Measurements from ENCODE around the gene LHB. TPM values are rescaled to one million over a fixed set of nuclear protein-coding genes. Genes with fewer than 3 reads are reported as not detected.

Gene LHB
- total RNA-seq, 1 donor from 2014 or later: not detected

DNA sequence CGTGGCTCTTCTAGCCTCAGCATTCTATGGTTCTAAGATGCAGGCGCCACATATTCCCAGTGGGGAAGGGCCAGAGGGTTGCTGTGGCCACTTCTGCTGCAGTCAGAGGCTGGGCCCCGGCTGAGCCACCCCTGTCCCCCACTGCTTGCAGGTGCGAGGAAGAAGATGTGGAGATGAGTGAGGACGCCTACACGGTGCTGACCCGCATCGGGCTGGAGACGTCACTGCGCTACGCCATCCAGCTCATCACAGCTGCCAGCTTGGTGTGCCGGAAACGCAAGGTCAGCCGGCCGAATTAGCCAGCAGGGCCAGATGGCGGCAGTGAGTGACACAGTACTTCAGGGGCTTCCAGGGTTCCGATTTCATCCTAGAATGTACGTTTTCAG lies 2.0 kb downstream of the LHB start:
- DNase-seq (ENCODE audit: low spot score): no peak
- peaks cover 11% of the 10 kb centered on the region for H3K4me1 Mint-ChIP-seq (ENCODE audit: low read depth)
- peaks cover 35% of the 10 kb centered on the region for H3K36me3 Mint-ChIP-seq (ENCODE audit: low read depth)
- no peaks in the 10 kb centered on the region for H3K9me3 Mint-ChIP-seq
- peaks cover 8% of the 10 kb centered on the region for H3K27me3 Mint-ChIP-seq (ENCODE audit: low read depth)
- H3K4me3 Mint-ChIP-seq (ENCODE audit: low read depth): no peak overlapping the region
- intact Hi-C loops (cut with micrococcal nuclease): no loop called here
- no peak overlapping the region for H3K27ac Mint-ChIP-seq

DNA sequence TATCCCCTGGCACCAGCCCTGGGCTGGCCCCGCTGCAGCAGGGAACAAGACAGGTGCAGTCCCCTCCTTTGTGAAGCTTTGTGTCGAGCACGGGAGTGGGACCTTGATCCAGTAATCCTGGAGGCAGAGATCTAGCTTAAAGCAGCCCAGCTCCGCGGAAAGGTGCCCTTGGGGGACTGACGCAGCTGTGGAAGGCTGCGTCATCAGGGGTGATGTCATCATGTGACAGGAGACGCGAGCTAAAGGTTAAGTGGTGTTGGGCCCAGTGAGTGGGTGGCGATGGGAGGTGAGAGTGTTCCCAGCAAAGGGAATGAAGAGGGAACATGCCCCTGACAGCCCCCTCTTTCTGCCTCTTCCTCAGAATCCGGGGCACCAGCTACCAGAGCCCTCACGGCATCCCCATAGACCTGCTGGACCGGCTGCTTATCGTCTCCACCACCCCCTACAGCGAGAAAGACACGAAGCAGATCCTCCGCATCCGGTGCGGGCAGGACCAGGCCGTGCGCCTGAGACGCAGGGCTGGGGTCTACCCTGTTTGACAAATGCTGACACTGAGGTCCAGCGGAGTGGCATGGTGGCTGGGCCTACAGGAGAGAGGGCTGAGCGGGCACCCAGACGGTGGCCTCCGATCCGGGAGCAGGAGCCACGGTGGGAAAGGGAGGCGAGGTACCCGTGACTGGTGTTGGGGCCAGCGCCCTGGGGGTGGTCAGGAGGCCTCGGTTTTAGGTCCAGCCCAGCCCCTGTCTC lies 2.6 kb downstream of the LHB start:
- Mint-ChIP-seq H3K9me3 (no peaks in the 10 kb centered on the region), H3K36me3 (ENCODE audit: low read depth) (peaks cover 38% of the 10 kb centered on the region), H3K4me3 (ENCODE audit: low read depth) (no peak overlapping the region), H3K27ac (no peak overlapping the region), H3K4me1 (ENCODE audit: low read depth) (peaks cover 10% of the 10 kb centered on the region), H3K27me3 (ENCODE audit: low read depth) (peaks cover 7% of the 10 kb centered on the region)
- DNase-seq (ENCODE audit: low spot score): no peak
- intact Hi-C loops (cut with micrococcal nuclease): no loop called here

DNA sequence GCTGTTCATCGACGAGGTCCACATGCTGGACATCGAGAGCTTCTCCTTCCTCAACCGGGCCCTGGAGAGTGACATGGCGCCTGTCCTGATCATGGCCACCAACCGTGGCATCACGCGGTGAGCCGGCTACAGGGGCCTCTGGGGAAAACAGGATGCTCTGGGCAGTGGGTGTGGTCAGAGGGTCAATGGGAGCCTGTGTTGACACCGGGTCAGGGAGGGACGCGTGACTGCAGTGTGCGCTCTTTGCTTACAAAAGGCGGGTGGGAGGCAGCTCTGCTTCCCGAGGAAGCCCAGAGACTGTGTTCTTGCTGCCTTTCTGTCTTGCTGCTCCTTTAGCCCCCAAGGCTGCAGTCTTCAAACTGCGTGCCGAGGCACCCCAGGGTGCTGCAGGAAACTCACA lies 5.7 kb downstream of the LHB start:
- intact Hi-C loops (cut with micrococcal nuclease): no loop called here
- DNase-seq (ENCODE audit: low spot score): no peak
- H3K9me3 Mint-ChIP-seq: no peaks in the 10 kb centered on the region
- H3K4me1 Mint-ChIP-seq (ENCODE audit: low read depth): no peaks in the 10 kb centered on the region
- H3K36me3 Mint-ChIP-seq (ENCODE audit: low read depth): peaks cover 47% of the 10 kb centered on the region
- no peak overlapping the region for H3K27ac Mint-ChIP-seq
- H3K4me3 Mint-ChIP-seq (ENCODE audit: low read depth): no peak overlapping the region
- no peaks in the 10 kb centered on the region for H3K27me3 Mint-ChIP-seq (ENCODE audit: low read depth)

DNA sequence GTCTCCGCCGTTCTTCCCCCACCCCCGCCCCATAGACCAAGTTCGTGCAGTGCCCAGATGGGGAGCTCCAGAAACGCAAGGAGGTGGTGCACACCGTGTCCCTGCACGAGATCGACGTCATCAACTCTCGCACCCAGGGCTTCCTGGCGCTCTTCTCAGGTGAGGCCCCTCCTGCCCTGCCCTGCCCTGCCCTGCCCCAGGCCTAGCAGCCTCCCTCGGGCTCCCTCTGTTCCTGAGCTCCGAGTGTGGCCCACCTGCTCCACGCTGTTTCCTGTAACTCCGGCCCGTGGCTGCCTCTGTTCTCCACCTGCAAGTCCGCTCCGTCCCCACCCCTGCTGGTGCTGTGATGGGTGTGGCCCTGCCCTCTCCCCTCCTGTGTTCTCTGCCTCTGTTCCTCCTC lies 6.4 kb downstream of the LHB start:
- no peaks in the 10 kb centered on the region for H3K9me3 Mint-ChIP-seq
- H3K27me3 Mint-ChIP-seq (ENCODE audit: low read depth): no peaks in the 10 kb centered on the region
- H3K4me3 Mint-ChIP-seq (ENCODE audit: low read depth): no peak overlapping the region
- H3K27ac Mint-ChIP-seq: no peak overlapping the region
- H3K4me1 Mint-ChIP-seq (ENCODE audit: low read depth): no peaks in the 10 kb centered on the region
- intact Hi-C loops (cut with micrococcal nuclease): no loop called here
- peaks cover 49% of the 10 kb centered on the region for H3K36me3 Mint-ChIP-seq (ENCODE audit: low read depth)
- DNase-seq (ENCODE audit: low spot score): no peak

DNA sequence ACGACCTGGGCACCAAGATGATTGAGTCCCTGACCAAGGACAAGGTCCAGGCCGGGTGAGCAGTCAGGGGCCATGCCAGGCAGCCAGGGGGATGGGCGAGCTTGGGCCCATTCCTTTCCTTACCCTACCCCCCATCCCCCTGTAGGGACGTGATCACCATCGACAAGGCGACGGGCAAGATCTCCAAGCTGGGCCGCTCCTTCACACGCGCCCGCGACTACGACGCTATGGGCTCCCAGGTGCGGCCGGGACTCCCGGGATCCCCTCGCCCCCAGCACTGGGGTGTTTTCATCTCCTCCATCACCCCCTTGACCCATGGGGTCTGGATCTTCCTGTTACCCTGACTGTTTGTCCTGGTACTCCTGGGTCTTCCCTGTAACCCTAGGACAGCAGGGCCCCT lies 7.1 kb downstream of the LHB start:
- no peak for DNase-seq (ENCODE audit: low spot score)
- intact Hi-C loops (cut with micrococcal nuclease): no loop called here
- peaks cover 50% of the 10 kb centered on the region for H3K36me3 Mint-ChIP-seq (ENCODE audit: low read depth)
- no peak overlapping the region for H3K4me3 Mint-ChIP-seq (ENCODE audit: low read depth)
- no peaks in the 10 kb centered on the region for H3K4me1 Mint-ChIP-seq (ENCODE audit: low read depth)
- no peak overlapping the region for H3K27ac Mint-ChIP-seq
- H3K27me3 Mint-ChIP-seq (ENCODE audit: low read depth): no peaks in the 10 kb centered on the region
- H3K9me3 Mint-ChIP-seq: no peaks in the 10 kb centered on the region

DNA sequence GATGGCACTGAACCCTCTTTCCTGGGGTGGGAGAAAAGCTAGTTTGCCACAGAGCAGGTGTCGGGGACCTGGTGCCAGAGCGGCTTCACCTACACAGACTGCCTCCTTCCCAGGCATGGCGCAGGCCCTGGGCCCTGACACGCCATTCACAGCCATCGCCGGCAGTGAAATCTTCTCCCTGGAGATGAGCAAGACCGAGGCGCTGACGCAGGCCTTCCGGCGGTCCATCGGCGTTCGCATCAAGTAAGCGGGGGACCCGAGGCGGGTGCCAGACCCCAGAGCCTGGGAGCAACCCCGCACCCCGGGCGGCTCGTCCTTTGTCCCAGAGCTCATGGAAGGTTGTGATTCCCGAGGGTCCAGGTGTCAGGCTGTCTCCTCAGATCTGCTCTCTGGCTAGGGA lies 10.0 kb downstream of the LHB start:
- H3K27ac Mint-ChIP-seq: no peak overlapping the region
- H3K4me1 Mint-ChIP-seq (ENCODE audit: low read depth): no peaks in the 10 kb centered on the region
- no peak for DNase-seq (ENCODE audit: low spot score)
- intact Hi-C loops (cut with micrococcal nuclease): no loop called here
- H3K9me3 Mint-ChIP-seq: no peaks in the 10 kb centered on the region
- H3K27me3 Mint-ChIP-seq (ENCODE audit: low read depth): no peaks in the 10 kb centered on the region
- H3K36me3 Mint-ChIP-seq (ENCODE audit: low read depth): peaks cover 63% of the 10 kb centered on the region
- H3K4me3 Mint-ChIP-seq (ENCODE audit: low read depth): no peak overlapping the region

DNA sequence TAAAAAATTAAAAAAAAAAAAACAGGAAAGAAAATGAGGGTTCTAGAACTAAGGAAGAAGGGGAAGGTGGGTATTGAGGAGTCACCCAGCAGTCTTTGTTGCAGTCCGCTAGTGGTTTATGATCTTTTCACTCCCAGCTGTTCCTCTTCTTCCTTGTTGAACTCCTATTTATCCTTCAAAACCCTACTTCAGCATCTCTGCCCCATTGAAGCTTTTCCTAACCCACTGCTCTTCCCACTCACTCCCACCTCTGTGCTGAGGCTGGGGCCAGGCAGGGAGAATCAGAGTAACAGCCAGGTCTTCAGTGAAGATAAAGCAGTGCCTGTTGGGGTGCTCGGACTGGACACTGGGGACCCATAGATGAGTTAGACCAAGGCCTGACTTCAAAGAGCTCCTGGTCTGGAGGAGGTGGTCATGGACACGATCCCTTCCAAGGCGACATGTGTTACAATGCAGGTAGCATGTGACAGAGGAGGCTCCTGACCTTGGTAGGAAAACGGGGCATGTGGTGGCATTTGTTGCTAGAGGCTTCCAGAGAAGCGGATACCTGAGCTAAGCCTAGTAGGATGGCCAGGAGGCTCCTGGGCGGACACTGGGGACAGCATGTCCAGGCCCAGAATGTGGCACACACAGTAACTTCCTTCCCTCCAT lies 11.8 kb downstream of the LHB start:
- H3K4me3 Mint-ChIP-seq (ENCODE audit: low read depth): no peak overlapping the region
- H3K36me3 Mint-ChIP-seq (ENCODE audit: low read depth): peaks cover 52% of the 10 kb centered on the region
- no peaks in the 10 kb centered on the region for H3K27me3 Mint-ChIP-seq (ENCODE audit: low read depth)
- DNase-seq (ENCODE audit: low spot score): no peak
- intact Hi-C loops (cut with micrococcal nuclease): no loop called here
- no peak overlapping the region for H3K27ac Mint-ChIP-seq
- H3K9me3 Mint-ChIP-seq: no peaks in the 10 kb centered on the region
- no peaks in the 10 kb centered on the region for H3K4me1 Mint-ChIP-seq (ENCODE audit: low read depth)

DNA sequence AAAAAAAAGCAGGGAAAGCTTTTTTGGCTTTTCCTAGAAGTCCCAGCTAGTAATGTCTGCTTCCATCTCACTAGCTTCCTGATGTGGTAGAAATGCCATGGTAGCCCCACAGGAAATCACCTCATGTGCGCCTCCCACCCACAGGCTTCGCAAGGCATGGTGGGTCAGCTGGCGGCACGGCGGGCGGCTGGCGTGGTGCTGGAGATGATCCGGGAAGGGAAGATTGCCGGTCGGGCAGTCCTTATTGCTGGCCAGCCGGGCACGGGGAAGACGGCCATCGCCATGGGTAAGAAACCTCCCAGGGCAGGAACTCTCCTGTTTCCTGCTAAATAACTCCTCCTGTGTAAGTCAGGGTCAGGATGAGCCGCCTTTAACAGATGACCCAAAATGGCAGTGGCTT lies 12.8 kb downstream of the LHB start:
- intact Hi-C loops (cut with micrococcal nuclease): no loop called here
- Mint-ChIP-seq H3K9me3 (no peaks in the 10 kb centered on the region), H3K27ac (no peak overlapping the region), H3K36me3 (ENCODE audit: low read depth) (peaks cover 55% of the 10 kb centered on the region), H3K4me3 (ENCODE audit: low read depth) (no peak overlapping the region), H3K4me1 (ENCODE audit: low read depth) (no peaks in the 10 kb centered on the region), H3K27me3 (ENCODE audit: low read depth) (no peaks in the 10 kb centered on the region)
- no peak for DNase-seq (ENCODE audit: low spot score)

DNA sequence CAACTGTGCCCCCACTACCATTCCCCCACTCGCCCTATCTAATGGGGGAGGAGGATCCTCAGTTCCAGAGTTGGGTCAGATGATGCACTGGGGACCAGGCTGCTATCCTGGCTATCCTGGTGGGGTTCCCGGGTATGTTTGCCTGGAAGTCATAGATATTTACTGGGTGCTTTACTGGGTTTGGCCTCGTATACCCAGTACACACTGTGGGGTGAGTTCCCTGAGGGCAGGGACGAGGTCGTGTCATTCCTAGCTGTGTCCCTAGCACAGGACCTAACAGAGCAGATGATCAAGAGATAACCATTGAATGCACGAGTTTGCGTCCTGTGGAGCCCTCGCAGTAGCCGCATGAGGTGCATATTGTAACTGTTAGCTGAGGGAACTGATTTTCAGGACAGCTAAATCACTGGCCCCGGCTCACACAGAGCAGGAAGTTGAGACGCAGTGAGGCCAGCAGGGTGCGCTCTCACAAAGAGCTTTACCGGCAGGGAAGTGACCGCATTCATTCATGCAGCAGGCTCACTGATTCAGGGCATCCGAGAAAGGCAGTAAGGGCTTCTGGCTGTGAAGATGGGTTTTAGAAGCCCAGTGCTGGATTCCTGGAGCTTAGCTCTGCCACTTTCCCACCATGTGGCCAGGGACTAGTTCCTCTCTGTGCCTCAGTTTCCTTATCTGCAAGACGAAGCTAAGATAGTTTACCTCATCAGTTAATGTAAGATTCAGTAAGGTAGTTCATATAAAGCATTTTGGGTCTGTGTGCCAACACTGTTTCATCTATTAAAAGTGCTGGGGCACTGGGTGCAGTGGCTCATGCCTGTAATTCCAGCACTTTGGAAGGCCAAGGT lies 17.2 kb downstream of the LHB start:
- DNase-seq (ENCODE audit: low spot score): peak; percentile 58
- Mint-ChIP-seq H3K9me3 (no peaks in the 10 kb centered on the region), H3K36me3 (ENCODE audit: low read depth) (peaks cover 46% of the 10 kb centered on the region), H3K4me1 (ENCODE audit: low read depth) (peaks cover 10% of the 10 kb centered on the region), H3K27ac (no peak overlapping the region), H3K4me3 (ENCODE audit: low read depth) (no peak overlapping the region), H3K27me3 (ENCODE audit: low read depth) (no peaks in the 10 kb centered on the region)
- intact Hi-C loops (cut with micrococcal nuclease): loop anchor here (10.0 kb wide), 1 partner anchor 145 kb away; no protein-coding TSS in a partner anchor

DNA sequence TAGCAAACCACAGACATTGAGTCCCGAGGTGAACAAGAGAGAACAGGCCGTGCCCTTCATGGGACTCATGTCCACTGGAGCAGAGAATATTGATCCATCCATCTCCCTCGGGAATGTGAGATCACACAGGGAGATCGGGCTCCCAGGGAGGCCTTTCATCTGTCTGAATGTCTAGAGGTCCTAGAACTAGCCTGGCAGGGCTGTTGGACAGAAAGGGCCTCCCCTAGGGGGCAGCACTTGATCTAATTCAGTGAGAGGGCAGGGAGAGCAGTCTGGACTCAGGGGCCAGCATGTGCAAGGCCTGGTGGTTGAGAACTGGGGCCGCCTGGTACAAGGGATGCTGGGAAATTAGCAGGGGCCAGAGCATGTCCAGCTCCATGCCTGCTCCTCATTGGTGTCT lies 18.9 kb downstream of the LHB start:
- peaks cover 34% of the 10 kb centered on the region for H3K36me3 Mint-ChIP-seq (ENCODE audit: low read depth)

DNA sequence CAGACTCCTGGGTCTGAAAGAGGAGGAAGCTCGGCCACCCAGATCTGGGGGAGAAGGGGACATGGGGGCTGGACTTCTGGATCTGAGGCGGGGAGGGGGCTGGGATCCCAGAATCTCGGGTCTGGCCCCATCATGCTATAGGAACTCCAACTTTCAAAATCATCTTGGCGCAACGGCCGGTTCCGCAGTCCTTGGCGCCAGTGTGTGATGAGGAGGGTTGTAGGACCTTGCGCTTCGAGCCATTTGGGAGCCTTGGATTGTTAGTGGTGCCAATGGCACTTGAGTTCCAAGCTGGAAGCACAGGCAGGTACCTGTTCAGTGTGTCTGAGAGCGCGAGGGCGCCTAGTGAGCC lies 22.9 kb downstream of the LHB start:
- intact Hi-C loops (cut with micrococcal nuclease): loop anchor here (10.0 kb wide), 1 partner anchor 151 kb away; no protein-coding TSS in a partner anchor
- Mint-ChIP-seq H3K4me3 (ENCODE audit: low read depth) (peak overlapping the region; percentile 94), H3K36me3 (ENCODE audit: low read depth) (peaks cover 36% of the 10 kb centered on the region), H3K27ac (peak overlapping the region; percentile 98), H3K4me1 (ENCODE audit: low read depth) (peaks cover 30% of the 10 kb centered on the region), H3K27me3 (ENCODE audit: low read depth) (no peaks in the 10 kb centered on the region), H3K9me3 (no peaks in the 10 kb centered on the region)
- no peak for DNase-seq (ENCODE audit: low spot score)

More for the DNA sequence above, 18.9 kb downstream of the LHB start:
- intact Hi-C loops (cut with micrococcal nuclease): loop anchor here (10.0 kb wide), 1 partner anchor 147 kb away; no protein-coding TSS in a partner anchor
- H3K4me3 Mint-ChIP-seq (ENCODE audit: low read depth): no peak overlapping the region
- no peaks in the 10 kb centered on the region for H3K9me3 Mint-ChIP-seq
- no peak overlapping the region for H3K27ac Mint-ChIP-seq
- DNase-seq (ENCODE audit: low spot score): peak; percentile 46
- H3K4me1 Mint-ChIP-seq (ENCODE audit: low read depth): peaks cover 16% of the 10 kb centered on the region
- H3K27me3 Mint-ChIP-seq (ENCODE audit: low read depth): no peaks in the 10 kb centered on the region

DNA sequence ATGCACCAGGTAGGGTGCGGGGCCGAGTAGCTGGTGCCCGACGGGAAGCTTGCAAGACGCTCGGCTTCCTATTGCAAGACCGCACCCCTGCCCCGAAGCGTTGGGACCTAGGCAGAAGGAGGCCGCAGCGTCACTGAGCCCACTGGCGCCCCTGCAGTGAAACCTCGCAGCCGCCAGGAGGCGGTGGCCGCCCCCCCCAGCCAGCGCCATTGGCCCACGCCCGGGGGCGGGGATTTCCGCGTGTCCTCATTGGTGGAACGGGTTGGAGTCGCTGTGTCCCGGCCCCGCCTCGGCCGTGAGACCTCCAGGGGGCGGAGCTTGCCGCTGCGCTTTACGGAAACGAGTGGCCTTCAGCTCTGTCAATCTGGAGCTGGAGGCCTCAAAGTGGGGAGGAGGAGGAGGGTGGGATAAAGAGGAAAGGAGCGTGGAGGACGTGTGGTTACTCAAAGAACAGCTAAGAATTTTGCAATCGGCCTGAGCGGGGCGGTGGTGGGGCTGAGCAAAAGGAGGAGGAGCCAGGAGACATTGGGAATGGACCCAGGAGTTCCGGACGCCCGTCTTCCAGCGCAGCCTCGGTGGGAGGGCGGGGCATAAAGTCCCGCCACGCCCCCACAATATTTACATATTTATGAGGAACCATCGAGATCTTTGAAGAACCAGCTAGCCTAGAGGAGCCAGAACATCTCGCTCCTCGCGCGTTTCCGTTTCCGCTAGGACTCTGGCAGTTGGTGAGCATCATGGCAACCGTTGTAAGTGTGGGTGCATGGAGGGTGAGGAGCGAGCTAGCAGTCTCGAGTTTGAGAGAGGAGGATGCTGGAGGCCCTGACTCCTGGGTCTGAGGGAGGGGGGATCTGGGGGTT lies 23.5 kb downstream of the LHB start, which contains the start of the genes GYS1 and RUVBL2:
GYS1 (minus strand) TSS at position 135 of the 860 bp plus-strand sequence. CDS start 197 bp downstream, outside the sequence.
RUVBL2 (plus strand) TSS at position 713 of the 860 bp plus-strand sequence; CDS start at position 738, 25 bp downstream.
- Mint-ChIP-seq H3K27me3 (ENCODE audit: low read depth) (no peaks in the 10 kb centered on the region), H3K4me1 (ENCODE audit: low read depth) (peaks cover 30% of the 10 kb centered on the region), H3K4me3 (ENCODE audit: low read depth) (peak within 1 kb of the TSS; percentile 94), H3K9me3 (no peaks in the 10 kb centered on the region), H3K36me3 (ENCODE audit: low read depth) (peaks cover 38% of the 10 kb centered on the region), H3K27ac (peak within 1 kb of the TSS; percentile 98)
- intact Hi-C loops (cut with micrococcal nuclease): loop anchor here (1.0 to 10.0 kb wide), 2 partner anchors 28 to 151 kb away; partner anchors contain the start of gene FTL
- DNase-seq (ENCODE audit: low spot score): peak; percentile 99
